LNCaP clone FGC (cell line): ENCODE results near the gene WNT7B.
A peak's percentile ranks its signal among the peaks of the same experiment; 100 is the strongest.

Source experiments
- DNase-seq: peaks from one replicate; pipeline ENCODE4 v3.0.0-alpha.2; 2011; ENCODE audit warnings: low read depth
- H3K4me3 ChIP-seq: 2 replicates; pipeline ENCODE4 v1.5.1; 2011; ENCODE audit warnings: mild to moderate bottlenecking, low read depth, low read length, control low read depth
- CTCF ChIP-seq: IDR thresholded peaks from 2 replicates; pipeline ENCODE4 v1.5.1; 2012; ENCODE audit warnings: mild to moderate bottlenecking; ENCODE audit not compliant: control insufficient read depth, insufficient read depth; ENCODE audit errors: extremely low read depth

The WNT7B gene

GRCh38 chr22:45994491-45995404, 17.8 kb upstream of the WNT7B start:
- no peak for DNase-seq
- no peak overlapping the region for H3K4me3 ChIP-seq
- TF ChIP-seq CTCF, result peak; percentile 98

GRCh38 chr22:45993841-45994240, 16.9 kb upstream of the WNT7B start:
- H3K4me3 ChIP-seq, result no peak overlapping the region

GRCh38 chr22:45993143-45993692, 16.3 kb upstream of the WNT7B start:
- H3K4me3 ChIP-seq, result no peak overlapping the region
- no peak for TF ChIP-seq CTCF
- DNase-seq, result no peak

More at GRCh38 chr22:45993841-45994240, 16.9 kb upstream of the WNT7B start:
- no peak for DNase-seq
- TF ChIP-seq CTCF, result no peak

- TF ChIP-seq CTCF, result no peak
- DNase-seq, result no peak
- no peak overlapping the region for H3K4me3 ChIP-seq
Observed at GRCh38 chr22:45992737-45993136, 15.8 kb upstream of the WNT7B start.

GRCh38 chr22:45991098-45991497, 14.1 kb upstream of the WNT7B start:
- no peak for DNase-seq
- H3K4me3 ChIP-seq, result no peak overlapping the region
- no peak for TF ChIP-seq CTCF

GRCh38 chr22:45987136-45987861, 10.3 kb upstream of the WNT7B start:
- no peak for DNase-seq
- no peak overlapping the region for H3K4me3 ChIP-seq
- no peak for TF ChIP-seq CTCF
